Measurements from ENCODE around the gene ZNF260. TPM values are rescaled to one million over a fixed set of nuclear protein-coding genes. Genes with fewer than 3 reads are reported as not detected.

ZNF260 gene
- total and polyA plus RNA-seq, 2 of the 13 experiments (the other 11 are each of a cell fraction or from before 2014, with no cell fraction given): 2.8 to 10.5 TPM

- peak; percentile 92 for TF ChIP-seq ZKSCAN5 (CRISPR knock-in tag; IDR thresholded peaks at IDR 0.05)
- peak; percentile 86 for TF ChIP-seq RBFOX2 (IDR thresholded peaks at IDR 0.05; ENCODE audit: low read depth, low read length)
- no peak; the same call in 1 of the 2 replicates for TF ChIP-seq ZNF784 (CRISPR knock-in tag; IDR thresholded peaks at IDR 0.05; ENCODE audit: borderline replicate concordance)
- no peak for TF ChIP-seq U2AF1 (optimal IDR thresholded peaks at IDR 0.05; ENCODE audit: low read depth, low read length)
- TF ChIP-seq CENPBD1 (CRISPR knock-in tag; IDR thresholded peaks at IDR 0.05; ENCODE audit: borderline replicate concordance, low read depth): no peak; the same call in 1 of the 2 replicates
- peak; percentile 76 for TF ChIP-seq ZNF788 (CRISPR knock-in tag; IDR thresholded peaks at IDR 0.05; ENCODE audit: borderline replicate concordance)
- TF ChIP-seq ZNF33B (CRISPR knock-in tag; IDR thresholded peaks at IDR 0.05): peak; percentile 67
- no peak for TF ChIP-seq ZBTB38 (CRISPR knock-in tag; IDR thresholded peaks at IDR 0.05)
- peak; percentile 67 for TF ChIP-seq HOXA3 (CRISPR knock-in tag; IDR thresholded peaks at IDR 0.05)
- TF ChIP-seq ZBTB40 (IDR thresholded peaks at IDR 0.05): no peak
- TF ChIP-seq ZBTB40 (CRISPR knock-in tag; IDR thresholded peaks at IDR 0.05): 0 out of 2 replicates have a peak, but pooled peaks have one; percentile 13
- no peak for TF ChIP-seq GABPA (IDR thresholded peaks at IDR 0.05; ENCODE audit: low read depth, low read length)
- peak; percentile 67; the same call in 1 of the 2 replicates for TF ChIP-seq GABPA (CRISPR knock-in tag; IDR thresholded peaks at IDR 0.05; ENCODE audit: low read depth)
- TF ChIP-seq ZBTB33 (CRISPR knock-in tag; IDR thresholded peaks at IDR 0.05): no peak
- no peak for TF ChIP-seq ZFP36 (IDR thresholded peaks at IDR 0.05; ENCODE audit: borderline replicate concordance, low read depth, low read length, partially characterized antibody)
- peak; percentile 49 for TF ChIP-seq ELF1 (CRISPR knock-in tag; IDR thresholded peaks at IDR 0.05)
- TF ChIP-seq RFX3 (CRISPR knock-in tag; IDR thresholded peaks at IDR 0.05): no peak
- no peak for TF ChIP-seq NKX3-1 (CRISPR knock-in tag; IDR thresholded peaks at IDR 0.05)
Measured at GRCh38 chr19:36489118-36489919, 38.8 kb downstream of the ZNF260 start, which contains the start of gene ZNF566 (continued).

Measured in HepG2 (cell line).